OCI-LY3 (cell line): ENCODE data around the gene C3orf49.

Source experiments
- H2AFZ ChIP-seq: fragments of 200-600, 300-600 bp; shearing (Covaris generic); 2 replicates; pipeline ENCODE4 v1.6.0; 2014; ENCODE audit warnings: antibody characterized with exemption, low read depth, low read length
- H3K27ac ChIP-seq: fragments of 200-600, 300-600 bp; sonication (generic); 2 replicates; pipeline ENCODE4 v1.5.1; 2014; ENCODE audit warnings: mild to moderate bottlenecking, low read length, moderate library complexity, mixed read lengths
- H3K27me3 ChIP-seq: fragments of 200-600, 300-600 bp; sonication (generic); 2 replicates; pipeline ENCODE4 v1.6.1; 2014; ENCODE audit warnings: low read depth, low read length, mixed read lengths
- H3K36me3 ChIP-seq: fragments of 200-600, 300-600 bp; sonication (generic); replicated peaks from 2 replicates; pipeline ENCODE3; 2014; ENCODE audit warnings: low read depth, low read length, mixed read lengths
- H3K4me1 ChIP-seq: fragments of 300-600, 200-600 bp; sonication (generic); 2 replicates; pipeline ENCODE4 v1.6.1; 2014; ENCODE audit warnings: low read length, mixed read lengths
- H3K4me2 ChIP-seq: fragments of 200-600, 300-600 bp; sonication (generic); 2 replicates; pipeline ENCODE4 v1.6.1; 2014; ENCODE audit warnings: low read length, mixed read lengths
- H3K4me3 ChIP-seq: fragments of 300-600, 200-600 bp; sonication (generic); 2 replicates; pipeline ENCODE4 v1.5.1; 2014; ENCODE audit warnings: antibody characterized with exemption, mild to moderate bottlenecking, low read length, moderate library complexity
- H3K79me2 ChIP-seq: fragments of 300-600, 200-600 bp; shearing (Covaris generic); 2 replicates; pipeline ENCODE4 v1.6.1; 2014; ENCODE audit warnings: mild to moderate bottlenecking, low read length, mixed read lengths
- H3K9ac ChIP-seq: fragments of 300-600, 200-600 bp; shearing (Covaris generic); 2 replicates; pipeline ENCODE4 v1.6.0; 2014; ENCODE audit warnings: mild to moderate bottlenecking, low read length, moderate library complexity
- H3K9me3 ChIP-seq: fragments of 200-600, 300-600 bp; shearing (Covaris generic); 2 replicates; pipeline ENCODE4 v1.6.1; 2014; ENCODE audit warnings: low read length, mixed read lengths; ENCODE audit not compliant: insufficient read depth
- H4K20me1 ChIP-seq: fragments of 200-600, 300-600 bp; sonication (generic); 2 replicates; pipeline ENCODE4 v1.6.1; 2016; ENCODE audit warnings: low read length, mixed read lengths; ENCODE audit not compliant: insufficient read depth
- EZH2phosphoT487 ChIP-seq: fragments of 200-600 bp; shearing (Covaris generic); IDR thresholded peaks from 2 replicates; pipeline ENCODE4 v1.6.1; 2018; ENCODE audit warnings: antibody characterized with exemption, mixed run types, low read depth
- TF ChIP-seq, protein P1 (sequence below): fragments of 200-600, 300-600 bp; sonication (generic); IDR thresholded peaks from 2 replicates; pipeline ENCODE4 v1.5.1; 2014; ENCODE audit warnings: antibody characterized with exemption, low read length, low read depth

The C3orf49 gene

DNA sequence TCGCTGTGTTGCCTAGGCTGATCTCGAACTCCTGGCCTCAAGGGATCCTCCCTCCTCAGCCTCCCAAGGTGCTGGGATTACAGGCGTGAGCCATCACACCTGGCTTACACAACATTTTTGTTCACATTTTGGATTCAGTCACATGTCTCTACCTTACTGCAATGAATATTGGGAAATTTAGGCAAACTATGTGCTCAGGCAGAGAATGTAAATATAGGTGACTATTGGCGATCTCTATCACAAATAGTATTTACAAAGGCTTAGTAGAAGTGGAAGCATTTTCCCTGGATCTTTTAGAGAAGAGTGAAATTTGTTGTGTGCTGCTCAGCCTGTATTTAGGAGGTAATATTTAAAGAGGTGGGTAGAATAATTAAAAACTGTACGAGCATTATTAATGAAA is 72.4 kb downstream of the C3orf49 start:
- H3K36me3 ChIP-seq = peaks cover 5% of the 10 kb centered on the region
- no peak overlapping the region for H3K27ac ChIP-seq
- H3K79me2 ChIP-seq = peaks cover 68% of the 10 kb centered on the region
- H3K27me3 ChIP-seq = no peaks in the 10 kb centered on the region
- H4K20me1 ChIP-seq = peaks cover 60% of the 10 kb centered on the region
- no peak for TF ChIP-seq EZH2phosphoT487
- TF ChIP-seq, protein P1, sequence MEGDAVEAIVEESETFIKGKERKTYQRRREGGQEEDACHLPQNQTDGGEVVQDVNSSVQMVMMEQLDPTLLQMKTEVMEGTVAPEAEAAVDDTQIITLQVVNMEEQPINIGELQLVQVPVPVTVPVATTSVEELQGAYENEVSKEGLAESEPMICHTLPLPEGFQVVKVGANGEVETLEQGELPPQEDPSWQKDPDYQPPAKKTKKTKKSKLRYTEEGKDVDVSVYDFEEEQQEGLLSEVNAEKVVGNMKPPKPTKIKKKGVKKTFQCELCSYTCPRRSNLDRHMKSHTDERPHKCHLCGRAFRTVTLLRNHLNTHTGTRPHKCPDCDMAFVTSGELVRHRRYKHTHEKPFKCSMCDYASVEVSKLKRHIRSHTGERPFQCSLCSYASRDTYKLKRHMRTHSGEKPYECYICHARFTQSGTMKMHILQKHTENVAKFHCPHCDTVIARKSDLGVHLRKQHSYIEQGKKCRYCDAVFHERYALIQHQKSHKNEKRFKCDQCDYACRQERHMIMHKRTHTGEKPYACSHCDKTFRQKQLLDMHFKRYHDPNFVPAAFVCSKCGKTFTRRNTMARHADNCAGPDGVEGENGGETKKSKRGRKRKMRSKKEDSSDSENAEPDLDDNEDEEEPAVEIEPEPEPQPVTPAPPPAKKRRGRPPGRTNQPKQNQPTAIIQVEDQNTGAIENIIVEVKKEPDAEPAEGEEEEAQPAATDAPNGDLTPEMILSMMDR = no peak
- no peak overlapping the region for H2AFZ ChIP-seq
- H3K9me3 ChIP-seq = no peaks in the 10 kb centered on the region
- H3K9ac ChIP-seq = no peak overlapping the region
- H3K4me3 ChIP-seq = no peak overlapping the region
- peaks cover 7% of the 10 kb centered on the region for H3K4me1 ChIP-seq
- H3K4me2 ChIP-seq = no peak overlapping the region

DNA sequence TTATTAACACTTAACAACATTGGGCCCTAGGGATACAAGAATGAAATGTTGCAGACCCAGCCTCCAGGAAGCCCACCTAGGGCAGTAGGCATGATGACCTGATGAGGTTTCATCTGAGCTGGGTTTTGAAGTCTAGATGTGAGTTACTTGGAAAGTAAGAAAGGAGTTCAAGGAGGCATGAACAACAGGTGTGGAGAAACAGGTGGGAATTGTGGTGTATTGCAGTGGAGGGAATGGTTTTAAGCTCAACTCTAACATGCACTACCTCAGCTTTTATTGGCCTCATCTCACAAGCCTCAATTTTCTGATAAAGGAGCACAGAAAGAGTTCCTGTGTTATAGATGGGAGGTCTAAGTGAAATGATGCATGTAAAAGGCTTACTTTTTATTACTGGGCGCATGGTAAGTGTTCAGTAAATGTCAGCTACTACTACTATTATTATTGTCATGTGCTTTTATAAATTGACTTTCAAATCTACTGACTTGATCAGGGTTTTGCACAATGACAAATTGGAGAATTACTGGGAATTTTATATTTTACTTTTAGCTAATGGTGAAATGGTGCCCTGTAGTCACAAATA is 73.8 kb downstream of the C3orf49 start:
- Histone ChIP-seq H2AFZ (no peak overlapping the region), H3K4me2 (no peak overlapping the region), H3K27me3 (no peaks in the 10 kb centered on the region), H3K9ac (no peak overlapping the region), H3K4me3 (no peak overlapping the region), H3K36me3 (peaks cover 5% of the 10 kb centered on the region), H4K20me1 (peaks cover 62% of the 10 kb centered on the region), H3K79me2 (peaks cover 69% of the 10 kb centered on the region), H3K9me3 (no peaks in the 10 kb centered on the region), H3K4me1 (peaks cover 11% of the 10 kb centered on the region), H3K27ac (no peak overlapping the region)
- TF ChIP-seq, protein P1 = no peak
- no peak for TF ChIP-seq EZH2phosphoT487

DNA sequence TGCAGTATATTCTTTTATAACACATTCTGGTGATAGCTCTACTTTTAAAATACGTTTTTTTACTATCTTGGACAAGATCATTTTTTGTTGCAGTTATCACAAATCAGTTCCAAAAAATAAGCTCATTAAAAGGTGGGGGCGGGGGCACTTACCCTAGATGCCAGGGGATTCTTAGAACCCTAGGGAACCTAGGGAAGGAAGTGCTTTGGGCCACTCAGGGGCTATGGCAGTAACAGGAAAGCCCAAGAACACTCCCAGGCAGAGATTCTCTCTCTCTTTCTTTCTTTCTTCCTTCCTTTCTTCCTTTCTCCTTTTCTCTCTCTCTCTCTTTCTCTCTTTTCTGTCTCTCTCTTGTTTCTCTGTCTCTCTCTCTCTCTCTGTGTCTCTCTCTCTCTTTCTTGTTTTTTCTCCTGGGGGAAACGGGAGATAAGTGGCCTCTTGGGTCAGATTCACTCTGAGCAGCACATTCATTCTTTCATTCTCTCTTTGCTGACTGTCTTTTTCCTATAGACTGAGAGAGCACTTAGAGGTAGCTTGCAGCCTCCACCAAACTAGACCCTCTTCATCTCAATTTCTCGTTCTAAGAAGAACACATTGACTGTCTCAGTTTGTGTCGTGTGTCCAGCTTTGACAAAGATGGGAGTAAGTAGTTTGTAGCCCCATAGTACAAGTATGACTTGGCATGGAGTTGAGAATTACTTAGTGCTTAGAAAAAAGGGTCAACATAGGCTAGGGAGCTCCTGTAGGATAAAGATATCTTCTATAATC is 76.5 kb downstream of the C3orf49 start:
- Histone ChIP-seq H3K36me3 (peaks cover 22% of the 10 kb centered on the region), H3K4me3 (no peak overlapping the region)

More for the DNA sequence above, 76.5 kb downstream of the C3orf49 start:
- no peak for TF ChIP-seq EZH2phosphoT487
- TF ChIP-seq, protein P1 = no peak
- no peak overlapping the region for H3K4me2 ChIP-seq
- H4K20me1 ChIP-seq = peaks cover 50% of the 10 kb centered on the region
- no peak overlapping the region for H2AFZ ChIP-seq
- peaks cover 11% of the 10 kb centered on the region for H3K4me1 ChIP-seq
- no peaks in the 10 kb centered on the region for H3K27me3 ChIP-seq
- H3K9me3 ChIP-seq = no peaks in the 10 kb centered on the region
- H3K27ac ChIP-seq = no peak overlapping the region
- no peak overlapping the region for H3K9ac ChIP-seq
- H3K79me2 ChIP-seq = peaks cover 51% of the 10 kb centered on the region
